Measurements from ENCODE around the gene TSPYL1.
A peak's percentile ranks its signal among the peaks of the same experiment; 100 is the strongest.
"Not testable (repeated sequence)": the region's sequence is repeated elsewhere in the genome, so short reads cannot be mapped to it uniquely, and the experiment has no call there.

The TSPYL1 gene

DNA sequence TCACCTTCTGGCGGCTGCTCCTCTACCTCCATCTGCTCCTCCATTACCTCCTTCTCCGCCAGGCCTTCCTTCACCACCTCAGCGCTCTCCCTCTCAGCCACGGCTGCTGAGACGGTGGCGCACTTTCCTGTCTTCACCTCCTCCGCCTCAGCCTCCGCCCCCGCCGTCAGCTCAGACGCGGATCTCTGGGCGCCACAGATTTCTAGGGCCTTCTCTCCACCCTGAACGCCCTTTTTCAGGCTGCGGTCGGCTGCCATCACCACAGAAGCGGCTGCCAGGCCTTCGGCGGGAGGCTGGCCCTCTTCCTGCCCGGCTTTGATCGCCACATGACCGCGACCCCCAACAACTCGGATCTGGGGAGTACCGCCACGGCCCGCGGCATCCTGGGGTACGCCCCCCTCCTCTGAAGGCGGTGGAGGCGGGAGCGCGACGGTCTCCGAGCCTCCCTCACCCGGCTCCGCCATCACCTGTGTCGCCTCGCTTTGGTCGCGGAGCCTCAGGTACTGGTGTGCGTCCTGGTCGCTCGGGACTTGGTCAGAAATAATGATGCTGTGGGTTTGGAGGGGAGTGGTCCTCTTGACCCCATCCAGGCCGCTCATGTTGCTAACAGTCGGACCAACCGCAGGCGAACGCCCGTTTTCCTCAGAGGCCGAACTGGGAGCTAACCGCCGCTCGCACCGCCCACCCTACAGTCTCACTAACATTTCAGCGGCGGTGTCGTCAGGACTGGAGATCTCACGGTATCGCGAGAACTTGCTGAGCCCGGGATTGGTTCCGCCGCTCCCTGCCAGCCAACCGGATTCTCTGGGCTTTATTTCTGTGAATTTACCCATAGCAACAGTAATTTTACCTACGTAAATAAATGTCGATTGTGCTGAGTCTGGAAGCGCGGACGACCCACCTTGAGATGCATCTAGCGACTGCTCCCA is at the start of gene TSPYL1:
Gene TSPYL1, minus strand, starts transcription at position 699 of the 929 bp plus-strand sequence. Its CDS starts 100 bp downstream, at position 599.
- DNase-seq, result peak; percentile 92

DNA sequence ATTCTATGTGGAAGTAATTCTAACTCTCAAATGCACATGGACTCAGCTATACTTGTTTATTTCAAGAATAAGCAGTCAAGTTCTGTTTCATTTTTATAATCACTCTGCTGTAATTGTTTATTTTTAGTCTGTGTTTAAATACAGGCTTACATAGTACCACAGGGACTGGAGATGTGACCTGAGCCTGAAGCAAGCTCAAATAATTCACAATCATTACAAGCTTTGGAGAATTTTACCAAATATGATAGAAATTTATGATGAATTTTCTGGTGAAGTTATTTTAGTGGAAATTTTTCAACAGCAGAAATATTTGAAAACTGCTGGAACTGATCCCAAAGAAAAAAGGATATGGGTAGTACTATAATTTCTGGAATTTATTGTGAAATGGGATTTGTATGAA is 49.4 kb upstream of the TSPYL1 start:
- DNase-seq, result no peak

DNA sequence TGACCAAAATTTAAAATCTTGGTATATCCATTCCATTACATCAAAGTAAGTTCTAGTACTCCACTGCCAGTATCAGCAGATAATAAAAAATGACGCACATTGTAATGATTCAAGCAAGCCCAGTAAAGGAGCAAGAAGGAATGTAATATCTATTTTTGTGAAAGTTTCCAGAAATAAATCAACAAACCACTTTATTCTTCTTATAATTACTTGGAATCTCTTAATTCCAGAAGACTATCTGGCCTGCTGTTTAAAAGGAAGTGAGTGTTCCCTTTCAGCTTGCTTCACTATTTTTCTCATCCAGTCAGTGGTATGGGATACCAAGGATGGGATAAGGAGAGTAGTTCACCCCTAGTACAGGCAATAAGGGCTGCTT is 48.8 kb upstream of the TSPYL1 start:
- DNase-seq, result no peak

DNA sequence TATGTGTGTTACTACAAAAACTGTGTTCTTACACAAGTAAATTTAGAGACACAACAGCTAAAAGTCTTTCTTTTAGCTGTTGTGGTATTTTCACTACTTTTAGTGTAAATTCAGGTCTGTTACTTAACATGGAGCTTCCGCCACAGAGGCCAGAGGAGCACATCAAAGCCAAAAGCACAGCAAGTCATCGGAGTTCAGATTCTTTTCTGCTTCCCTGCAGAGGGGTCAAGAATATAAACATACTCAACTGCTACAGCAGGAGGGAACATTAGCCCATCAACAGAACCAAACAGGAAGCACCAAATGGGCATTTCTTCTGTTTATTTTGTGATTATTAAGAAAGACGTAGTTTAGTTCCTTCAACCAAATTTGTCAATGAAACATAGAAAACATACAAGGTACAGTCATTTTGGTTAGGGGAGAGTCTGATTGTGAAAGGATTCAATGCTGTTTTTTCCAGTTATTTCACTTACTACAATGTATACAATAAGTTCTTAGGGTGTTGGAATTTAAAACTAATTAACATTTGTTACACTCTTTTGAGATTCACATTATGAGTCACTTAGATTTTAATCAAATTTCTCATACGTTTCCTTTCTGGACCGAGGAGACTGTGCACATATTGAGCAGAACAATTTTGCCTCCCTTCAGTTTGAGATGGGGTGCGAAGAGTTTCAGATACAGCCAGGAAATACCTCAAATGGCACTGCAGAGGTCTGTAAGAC is 48.2 kb upstream of the TSPYL1 start:
- no peak for DNase-seq

DNA sequence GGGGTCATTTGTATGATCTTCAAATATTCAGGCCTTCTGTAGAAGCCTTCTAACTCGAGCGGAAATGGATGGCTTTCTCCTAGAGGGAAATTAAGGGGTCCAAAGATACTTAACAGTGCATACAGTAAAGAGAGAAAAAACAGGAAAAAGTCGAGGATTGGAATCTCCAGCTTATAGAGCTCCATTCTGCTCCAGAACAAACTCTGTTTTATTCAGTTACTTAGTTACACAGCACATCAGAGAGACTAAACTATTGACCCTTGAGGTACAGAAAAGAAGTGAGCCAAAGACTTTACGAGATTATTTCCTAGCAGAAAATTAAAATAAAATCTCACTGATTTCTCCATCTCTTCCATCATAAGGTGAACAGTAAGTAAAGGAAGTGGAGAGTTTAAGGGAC is 47.3 kb upstream of the TSPYL1 start:
- no peak for DNase-seq

DNA sequence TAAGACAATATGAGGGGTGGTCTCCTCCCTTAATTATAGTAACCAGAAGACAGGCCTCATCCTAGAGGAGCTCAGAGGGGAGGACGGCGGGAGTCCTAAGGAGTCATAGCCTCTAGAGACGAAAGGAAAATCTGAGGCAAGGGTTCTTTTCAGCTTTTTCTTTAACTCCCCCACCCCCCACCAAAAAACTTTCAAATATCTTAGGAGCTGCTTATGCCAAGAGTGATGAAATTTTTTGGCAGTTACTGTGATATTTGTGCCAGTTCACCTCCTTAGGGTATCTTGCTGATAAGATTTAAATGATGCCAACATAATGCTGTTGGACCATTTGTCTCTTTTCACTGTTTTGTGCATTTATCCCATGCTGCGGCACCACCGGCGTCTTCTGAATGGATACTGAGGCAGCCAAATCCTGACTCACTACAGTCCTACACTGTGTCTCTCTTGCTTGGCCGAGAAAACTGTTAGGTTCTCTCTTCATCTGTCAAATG is 46.5 kb upstream of the TSPYL1 start:
- no peak for DNase-seq

DNA sequence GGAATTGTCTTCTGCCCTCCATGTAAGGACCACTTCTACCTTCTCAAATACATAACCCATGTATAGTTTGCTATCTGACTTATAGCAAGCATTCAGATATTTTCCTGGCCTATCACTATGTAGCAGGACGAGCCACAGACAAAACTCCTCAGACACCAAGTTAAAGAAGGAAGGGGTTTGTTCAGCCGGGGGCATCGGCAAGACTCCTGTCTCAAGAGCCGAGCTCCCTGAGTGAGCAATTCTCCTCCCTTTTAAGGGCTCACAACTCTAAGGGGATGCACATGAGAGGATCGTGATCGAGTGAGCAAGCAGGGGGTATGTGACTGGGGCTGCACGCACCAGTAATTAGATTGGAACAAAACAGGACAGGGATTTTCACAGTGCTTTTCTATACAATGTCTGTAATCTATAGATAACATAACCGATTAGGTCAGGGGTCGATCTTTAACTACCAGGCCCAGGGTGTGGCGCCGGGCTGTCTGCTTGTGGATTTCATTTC is 46.0 kb upstream of the TSPYL1 start:
- DNase-seq, result not testable (repeated sequence)

DNA sequence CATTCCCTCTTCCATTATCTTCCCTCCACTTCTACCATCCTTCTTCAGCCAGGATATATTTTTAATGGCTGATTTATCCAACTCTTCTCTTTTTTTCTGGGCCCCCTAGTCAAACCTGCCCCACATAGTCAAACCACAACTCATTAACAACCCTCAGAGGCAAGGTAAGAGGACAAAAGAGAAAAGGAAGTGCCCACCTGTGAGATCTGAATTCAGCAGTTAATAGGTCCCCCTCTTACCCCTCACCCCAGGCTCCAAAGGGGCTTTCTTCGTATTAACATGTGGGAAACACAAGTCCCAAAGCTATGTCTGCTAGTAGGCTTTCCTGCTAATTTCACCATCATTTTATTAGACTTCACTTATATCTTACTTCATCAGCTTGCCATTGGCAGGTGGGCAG is 44.1 kb upstream of the TSPYL1 start:
- DNase-seq, result no peak

DNA sequence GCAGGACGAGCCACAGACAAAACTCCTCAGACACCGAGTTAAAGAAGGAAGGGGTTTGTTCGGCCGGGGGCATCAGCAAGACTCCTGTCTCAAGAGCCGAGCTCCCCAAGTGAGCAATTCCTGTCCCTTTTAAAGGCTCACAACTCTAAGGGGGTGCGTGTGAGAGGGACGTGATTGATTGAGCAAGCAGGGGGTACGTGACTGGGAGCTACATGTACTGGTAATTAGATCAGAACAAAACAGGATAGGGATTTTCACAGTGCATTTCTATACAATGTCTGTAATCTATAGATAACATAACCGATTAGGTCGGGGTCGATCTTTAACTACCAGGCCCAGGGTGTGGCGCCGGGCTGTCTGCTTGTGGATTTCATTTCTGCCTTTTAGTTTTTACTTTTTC is 42.2 kb upstream of the TSPYL1 start:
- DNase-seq, result not testable (repeated sequence)

DNA sequence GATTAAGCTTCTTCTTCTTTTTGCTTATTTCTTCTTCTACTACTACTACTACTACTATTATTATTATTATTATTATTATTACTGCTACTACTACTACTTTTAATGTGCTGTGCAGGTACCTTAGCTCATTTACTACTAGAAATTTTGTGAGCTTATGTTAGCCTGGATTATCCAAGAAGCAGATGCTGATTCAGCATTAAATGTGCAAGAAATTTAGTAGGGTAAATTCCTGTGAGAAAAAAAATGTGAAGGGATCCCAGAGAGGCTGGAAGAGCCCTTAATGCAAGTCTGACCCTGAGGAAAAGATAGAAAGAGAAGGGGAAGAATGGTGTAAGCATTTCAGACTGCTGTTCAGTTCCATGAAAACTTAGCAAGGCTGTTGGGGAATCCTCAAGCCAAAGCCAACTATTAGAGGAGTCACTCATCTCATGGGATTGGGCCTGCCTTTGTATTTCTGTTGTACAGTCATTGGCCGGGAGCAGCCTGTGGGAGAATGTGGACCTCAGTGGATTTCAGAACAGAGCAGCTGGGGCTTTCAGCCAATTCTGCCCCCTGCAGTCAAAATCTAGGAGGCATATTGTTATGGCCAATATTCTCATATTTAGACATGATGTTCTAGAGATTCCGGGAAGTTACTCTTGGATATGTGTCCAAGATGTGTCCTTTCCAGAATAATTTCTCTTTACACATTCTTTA is 37.2 kb upstream of the TSPYL1 start:
- no peak for DNase-seq

DNA sequence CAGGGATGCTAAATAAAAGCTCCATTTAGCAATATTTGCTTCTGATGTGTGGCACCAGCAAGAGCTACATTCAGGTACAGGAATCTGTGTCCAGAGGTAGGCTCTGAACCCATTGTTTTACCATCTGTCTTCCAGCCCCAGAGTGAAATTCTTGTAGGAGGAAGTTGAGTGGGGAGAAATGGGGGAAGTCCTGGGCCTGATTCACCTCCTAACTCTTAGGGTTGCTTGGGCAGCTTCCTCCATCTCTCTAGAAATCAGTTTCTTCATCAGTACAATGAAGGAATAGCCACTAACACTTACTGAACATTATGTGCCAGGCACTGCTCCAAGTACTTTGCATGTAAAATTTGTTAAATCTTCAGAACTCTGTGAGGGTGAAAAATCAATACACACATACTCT is 35.1 kb upstream of the TSPYL1 start:
- no peak for DNase-seq

DNA sequence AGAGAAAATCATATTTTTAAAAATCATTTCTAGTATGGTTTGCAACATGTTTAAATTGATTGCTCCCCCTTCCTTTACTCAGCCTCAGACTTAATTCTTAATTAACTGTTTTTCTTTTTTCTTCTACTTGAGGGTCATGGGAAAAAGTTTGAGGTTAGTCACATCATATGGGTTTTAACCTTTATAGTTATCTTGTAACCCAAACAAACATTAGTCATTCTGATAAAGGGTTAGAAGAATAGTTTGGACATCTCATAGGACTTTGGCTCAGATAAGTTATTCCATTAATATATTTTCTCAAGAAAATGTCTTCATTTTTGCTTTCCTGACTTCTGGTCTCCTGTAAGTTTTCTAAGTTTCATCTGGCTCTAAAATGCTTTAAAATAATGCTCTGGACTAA is 34.5 kb upstream of the TSPYL1 start:
- no peak for DNase-seq

DNA sequence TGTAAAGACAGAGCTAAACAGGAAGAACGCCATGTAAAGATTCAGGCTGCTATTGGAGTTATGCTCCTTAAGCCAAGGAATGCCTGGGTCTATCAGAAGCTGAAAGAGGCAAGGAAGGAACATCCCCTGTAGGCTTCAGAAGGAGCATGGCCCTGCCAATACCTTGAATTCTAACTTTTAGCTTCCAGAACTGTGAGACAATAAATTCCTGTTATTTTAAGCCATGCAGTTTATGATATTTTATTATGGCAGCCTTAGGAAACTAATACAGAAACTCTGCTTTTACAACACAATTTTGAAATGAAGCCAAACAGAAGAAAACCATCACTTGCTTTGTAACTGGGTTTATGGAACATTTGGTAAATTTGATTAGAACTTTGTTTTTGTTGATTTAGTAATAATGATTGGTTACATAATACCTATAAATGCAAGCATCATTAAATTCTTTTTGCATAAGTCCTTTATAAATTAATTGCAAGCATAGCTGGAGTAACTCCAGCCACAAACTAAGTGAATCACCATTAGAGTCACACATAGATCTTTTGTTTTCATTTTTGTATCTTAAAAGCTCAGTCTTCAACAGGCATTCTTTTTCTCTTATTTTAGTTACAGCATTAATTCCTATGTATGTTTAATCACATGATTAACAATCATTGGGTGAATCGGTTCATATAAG is 33.5 kb upstream of the TSPYL1 start:
- DNase-seq, result no peak

DNA sequence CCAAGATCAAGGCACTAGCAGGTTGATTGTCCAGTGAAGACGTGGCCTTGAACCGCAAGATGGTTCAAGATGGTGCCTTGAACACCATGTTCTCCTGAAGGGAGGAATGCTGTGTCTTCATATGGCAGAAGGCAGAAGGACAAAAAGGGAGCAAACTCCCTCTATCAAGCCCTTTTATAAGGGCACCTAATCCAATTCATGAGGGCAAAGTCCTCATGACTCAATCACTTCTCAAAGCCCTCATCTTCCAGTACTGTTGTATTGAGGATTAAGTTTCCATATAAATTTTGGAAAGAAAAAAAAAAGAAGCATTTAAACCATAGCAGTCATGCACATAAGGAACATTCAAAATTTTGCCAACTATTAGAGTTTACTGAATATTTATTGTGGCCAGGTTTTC is 29.9 kb upstream of the TSPYL1 start:
- DNase-seq, result no peak

DNA sequence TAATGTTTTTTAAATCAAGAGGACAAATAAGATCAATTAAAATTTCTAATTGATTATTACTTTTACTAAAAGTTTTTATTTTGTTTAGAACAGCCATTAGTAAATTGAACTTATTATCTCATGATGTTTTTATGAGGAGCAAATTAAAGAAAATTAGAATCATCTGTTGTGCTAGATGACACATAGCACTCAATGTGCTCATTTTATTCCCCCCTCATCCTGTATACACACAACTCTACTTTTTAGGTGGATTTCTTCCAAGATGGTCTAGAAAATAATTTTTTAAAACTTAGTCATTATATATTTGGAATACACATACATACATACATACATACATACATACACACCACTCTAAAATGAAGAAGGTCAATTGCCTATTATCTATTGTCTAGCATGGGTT is 29.3 kb upstream of the TSPYL1 start:
- no peak for DNase-seq

DNA sequence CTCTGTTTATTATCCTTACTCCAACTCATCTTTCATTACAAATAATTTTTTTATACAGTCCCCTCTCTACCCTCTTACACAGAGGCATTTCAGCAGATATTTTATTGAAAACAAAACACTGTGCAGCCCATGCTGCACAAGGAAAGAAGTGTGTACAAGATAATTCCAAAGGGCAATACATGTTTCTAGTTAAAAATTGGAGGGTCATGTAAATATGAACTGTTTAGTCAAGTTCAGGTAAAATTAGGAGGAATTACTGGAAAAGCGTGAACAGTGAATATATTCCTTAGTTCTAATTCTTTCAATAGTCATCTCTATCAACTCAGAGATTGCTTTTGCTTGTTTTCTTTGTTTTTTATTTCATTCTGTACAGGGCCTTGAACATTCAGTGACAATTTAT is 27.9 kb upstream of the TSPYL1 start:
- DNase-seq, result no peak

DNA sequence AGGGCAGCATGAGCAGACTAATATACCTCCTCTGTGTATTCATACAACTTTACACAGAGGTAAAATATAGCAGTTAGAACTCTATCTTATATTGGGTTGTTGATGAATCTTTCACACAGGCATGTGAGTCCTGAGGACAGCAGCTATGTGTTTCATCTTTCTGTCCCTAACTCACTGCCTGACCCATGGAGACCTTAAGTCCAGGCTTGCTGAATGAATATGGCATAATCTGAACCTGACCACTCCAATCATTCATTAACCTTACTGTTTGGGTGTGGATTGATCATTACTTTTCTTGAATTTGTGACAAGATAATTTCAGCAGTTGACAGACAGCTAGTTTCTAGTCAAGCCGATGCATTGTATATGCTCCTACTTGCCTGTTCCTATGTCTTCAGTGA is 27.3 kb upstream of the TSPYL1 start:
- no peak for DNase-seq

DNA sequence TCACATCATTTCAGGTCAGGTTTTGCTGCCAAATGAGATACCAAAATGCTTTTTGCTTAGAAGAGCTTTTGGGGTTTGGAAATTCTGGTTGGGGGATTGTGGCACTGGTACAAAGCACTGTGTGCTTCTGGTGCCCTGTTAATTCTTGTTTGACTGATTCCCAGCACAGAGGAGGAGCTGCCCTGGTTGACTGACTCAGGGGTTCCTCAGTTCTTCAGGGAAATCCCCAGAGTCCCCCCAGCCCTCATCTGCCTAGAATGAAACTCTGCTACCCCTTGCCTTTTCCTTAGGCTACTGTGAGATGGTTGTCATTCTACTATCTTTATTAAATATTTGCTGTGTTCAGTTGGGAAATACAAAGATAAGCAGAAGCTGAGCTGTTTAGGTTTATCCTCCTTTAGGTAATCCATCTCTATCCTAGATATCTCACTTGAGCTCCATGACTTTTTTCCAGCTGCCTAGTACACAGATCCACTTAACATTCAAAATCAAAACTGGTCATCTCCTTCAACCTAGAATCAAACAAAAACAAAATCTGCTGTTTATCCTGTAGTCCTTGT is 24.9 kb upstream of the TSPYL1 start:
- no peak for DNase-seq

DNA sequence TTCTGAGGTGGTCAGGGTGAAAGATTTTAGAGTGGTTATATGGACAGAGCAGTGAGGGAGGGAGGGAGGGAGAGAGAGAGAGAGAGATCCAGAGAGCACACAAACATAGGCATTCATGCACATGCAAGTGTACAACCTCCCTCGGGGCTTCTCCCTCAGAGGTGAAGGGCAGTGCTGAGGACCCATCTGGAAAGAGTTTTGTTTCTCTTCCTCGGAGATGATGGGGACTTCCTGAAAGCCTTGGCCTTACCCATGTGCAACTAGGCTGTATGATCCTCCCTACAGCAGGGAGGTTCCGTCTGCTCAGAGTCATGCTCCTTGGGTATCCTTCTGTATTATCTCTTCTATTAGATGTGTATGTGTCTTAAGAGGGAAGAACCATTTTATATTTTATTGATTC is 21.4 kb upstream of the TSPYL1 start:
- no peak for DNase-seq

DNA sequence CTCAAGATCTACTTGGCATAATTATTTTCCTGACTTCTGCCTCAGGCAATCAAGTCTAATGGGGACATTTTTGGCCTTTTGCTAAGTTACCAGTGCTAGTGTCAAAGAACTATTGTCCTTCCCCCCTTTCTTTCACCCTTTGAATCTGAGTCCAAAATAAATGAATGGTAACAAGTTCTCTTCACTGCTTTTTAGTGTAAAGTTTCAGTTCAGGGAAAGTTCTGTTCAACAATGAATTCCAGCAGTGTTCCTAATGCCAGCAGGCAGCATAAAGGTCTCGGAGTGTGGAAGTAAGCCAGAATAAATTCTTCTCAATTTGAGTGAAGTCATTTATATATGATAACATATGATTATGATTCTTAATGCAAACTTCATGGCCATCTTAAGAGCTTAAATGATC is 20.8 kb upstream of the TSPYL1 start:
- DNase-seq, result no peak

DNA sequence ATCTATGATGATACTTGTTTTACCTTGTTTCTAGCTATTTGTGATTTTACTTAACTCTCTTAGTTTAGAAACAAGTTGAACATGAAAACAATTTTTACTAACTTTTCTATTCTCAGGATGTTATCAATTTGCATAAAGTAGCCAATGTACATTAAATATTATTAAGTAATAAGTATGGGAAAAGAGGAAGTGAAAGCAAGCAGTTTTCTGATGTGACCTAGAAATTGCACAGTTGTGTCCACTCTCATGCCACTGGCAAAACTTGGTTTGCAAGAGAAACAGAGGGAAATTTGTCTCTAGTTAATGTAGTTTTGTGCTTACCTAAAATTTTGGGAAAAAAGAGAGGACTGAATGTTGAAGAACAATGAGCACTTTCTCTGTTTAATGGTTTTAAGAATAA is 19.2 kb upstream of the TSPYL1 start:
- DNase-seq, result no peak

DNA sequence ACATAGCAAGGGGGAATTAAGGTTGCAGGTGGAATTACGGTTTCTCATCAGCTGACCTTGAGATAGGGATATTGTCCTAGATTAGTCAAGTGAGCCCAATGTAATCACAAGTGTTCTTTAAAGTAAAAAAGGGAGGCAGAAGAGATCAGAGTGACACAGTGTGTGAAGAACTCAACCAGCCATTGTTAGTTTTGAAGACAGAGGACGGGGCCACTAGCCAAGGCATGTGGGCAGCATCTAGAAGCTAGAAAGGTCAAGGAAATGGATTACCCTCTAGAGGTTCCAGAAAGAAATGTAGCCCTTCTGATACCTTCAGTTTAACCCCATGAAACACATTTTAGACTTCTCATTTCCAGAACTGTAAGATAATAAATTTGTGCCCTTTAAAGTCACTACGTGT is 18.5 kb upstream of the TSPYL1 start:
- DNase-seq, result no peak

All from activated naive CD4-positive, alpha-beta T cell treated with anti-CD3 and anti-CD28 coated beads, Interleukin-2, amount 50 U/mL, for 16 hours (primary cell).